GM19025 (cell line): ENCODE measurements around the gene SERINC2.
"Not testable (repeated sequence)": the region's sequence is repeated elsewhere in the genome, so short reads cannot be mapped to it uniquely, and the experiment has no call there.

ENCODE experiments used
- ATAC-seq: cut with Tn5 transposase; IDR thresholded peaks from one replicate; pipeline ENCODE4 v1.9.1; 2021; ENCODE audit warnings: mild to moderate bottlenecking, low read depth, moderate library complexity; ENCODE audit not compliant: unreplicated experiment

The SERINC2 gene

GRCh38 chr1:31453384-31454079 is 40.5 kb downstream of the SERINC2 start:
- ATAC-seq: no peak

DNA sequence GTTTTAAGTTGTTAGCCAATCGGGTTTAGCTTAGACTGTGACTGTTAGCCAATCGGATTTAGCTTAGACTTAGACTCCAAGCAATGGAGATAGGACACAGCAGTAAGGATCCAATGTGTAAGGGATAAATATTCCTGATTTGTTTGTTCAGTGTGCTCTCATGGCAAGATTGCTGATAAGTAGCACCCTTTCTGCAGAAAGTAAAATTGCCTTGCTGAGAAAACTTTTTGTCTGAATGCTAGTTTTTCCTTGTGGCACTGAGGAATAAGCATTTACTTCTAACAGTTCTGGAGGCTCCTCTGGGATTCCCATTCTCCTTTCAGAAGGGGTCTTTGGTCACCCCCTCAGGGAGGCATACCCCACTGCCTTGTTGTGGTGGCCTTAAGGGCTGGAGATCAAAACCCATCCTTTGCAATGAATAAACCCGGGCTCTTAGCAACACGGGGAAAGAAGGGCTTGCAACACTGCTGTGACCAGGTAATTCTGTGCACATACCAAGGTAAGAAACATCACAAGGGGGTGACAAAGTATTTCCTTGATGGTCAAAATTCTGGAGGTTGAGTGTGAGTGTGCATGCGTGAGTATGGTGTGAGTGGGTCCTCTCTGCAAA is 45.4 kb downstream of the SERINC2 start:
- ATAC-seq: no peak

DNA sequence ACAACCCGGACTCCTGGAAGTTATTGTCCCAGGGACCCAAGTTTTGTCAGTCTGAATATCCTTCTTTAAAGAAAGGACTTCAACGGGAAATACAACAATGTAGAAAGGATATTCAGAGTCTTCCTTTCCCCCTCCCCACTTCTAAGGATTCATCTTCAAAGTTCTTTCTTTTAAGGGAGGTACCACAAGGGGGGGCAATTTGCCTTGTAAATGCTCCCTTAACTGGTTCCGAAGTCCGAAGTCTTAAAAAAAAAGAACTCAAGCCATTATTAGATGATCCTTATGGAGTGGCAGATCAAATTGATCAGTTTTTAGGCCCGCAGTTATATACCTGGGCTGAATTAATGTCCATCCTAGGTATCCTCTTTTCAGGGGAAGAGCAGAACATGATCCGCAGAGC is 47.0 kb downstream of the SERINC2 start:
- no peak for ATAC-seq

DNA sequence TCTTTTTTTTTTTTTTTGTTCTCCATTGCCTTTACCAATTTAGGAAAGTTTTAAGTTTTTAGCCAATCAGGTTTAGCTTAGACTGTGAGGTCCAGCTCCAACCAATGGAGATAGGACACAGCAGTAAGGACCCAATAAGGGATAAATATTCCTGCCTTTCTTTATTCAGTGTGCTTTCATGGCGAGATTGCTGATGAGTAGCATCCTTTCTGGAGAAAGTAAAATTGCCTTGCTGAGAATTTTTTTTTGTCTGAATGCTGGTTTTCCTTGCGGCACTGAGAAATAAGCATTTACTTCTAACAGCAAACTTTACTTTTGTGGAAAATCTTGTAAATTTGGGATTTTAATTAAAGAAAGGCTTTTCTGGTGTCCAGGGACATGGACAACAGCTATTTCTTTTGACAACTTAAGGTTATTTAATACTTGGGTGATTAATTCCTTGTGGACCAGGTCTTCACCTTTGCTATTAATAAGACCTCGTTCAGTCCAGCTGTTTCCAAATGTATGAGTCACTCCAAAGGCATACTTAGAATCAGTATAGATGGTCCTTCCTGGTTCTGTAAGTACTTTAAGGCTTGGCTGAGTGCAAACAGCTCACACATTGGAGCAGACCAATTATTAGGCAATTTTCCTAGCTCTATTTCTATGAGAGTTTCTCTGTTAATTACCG is 54.1 kb downstream of the SERINC2 start:
- no peak for ATAC-seq

GRCh38 chr1:31470794-31471315 is 57.8 kb downstream of the SERINC2 start:
- no peak for ATAC-seq

DNA sequence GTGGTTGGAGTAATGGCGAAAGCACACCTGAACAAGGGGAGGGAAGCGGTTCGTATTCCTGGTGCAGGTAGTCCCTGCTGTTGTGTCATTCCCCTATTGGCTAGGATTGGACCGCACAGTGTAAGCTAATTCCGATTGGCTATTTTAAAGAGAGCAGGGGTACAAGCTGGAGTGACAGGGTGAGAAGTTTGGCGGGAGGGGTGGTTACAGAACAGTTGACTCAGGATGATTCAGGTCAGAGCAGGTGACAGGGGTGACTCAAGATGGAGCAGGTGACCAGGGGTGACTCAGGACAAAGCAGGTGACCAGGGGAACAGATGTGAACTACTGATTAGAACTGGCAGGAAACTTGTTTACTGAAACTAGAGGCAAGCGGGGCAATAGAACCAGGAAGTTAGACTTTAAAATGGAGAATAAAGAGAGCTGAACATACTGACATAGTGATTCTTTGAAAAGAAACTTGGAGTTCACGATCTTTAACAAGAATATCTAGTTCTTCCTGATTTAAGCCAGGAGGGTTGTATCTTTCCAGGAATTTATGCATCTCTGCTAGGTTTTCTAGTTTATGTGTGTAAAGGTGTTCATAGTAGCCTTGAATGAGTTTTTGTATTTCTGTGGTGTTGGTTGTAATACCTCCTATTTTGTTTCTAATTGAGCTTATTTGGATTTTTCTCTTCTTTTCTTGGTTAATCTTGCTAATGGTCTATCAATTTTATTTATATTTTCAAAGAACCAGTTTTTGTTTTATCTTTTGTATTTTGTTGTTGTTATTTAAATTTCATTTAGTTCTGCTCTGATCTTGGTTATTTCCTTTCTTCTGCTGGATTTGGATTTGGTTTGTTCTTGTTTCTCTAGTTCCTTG is 58.7 kb downstream of the SERINC2 start:
- not testable (repeated sequence) for ATAC-seq

DNA sequence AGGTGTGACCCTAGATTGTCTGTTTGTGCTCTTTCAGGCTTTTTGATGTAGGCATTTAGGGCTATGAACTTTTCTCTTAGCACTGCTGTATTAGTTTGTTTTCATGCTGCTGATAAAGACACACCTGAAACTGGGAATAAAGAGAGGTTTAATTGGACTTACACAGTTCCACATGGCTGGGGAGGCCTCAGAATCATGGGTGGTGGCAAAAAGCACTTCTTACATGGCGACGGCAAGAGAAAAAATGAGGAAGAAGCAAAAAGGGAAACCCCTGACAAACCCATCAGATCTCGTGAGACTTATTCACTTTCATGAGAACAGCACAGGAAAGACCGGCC is 59.3 kb downstream of the SERINC2 start:
- not testable (repeated sequence) for ATAC-seq

DNA sequence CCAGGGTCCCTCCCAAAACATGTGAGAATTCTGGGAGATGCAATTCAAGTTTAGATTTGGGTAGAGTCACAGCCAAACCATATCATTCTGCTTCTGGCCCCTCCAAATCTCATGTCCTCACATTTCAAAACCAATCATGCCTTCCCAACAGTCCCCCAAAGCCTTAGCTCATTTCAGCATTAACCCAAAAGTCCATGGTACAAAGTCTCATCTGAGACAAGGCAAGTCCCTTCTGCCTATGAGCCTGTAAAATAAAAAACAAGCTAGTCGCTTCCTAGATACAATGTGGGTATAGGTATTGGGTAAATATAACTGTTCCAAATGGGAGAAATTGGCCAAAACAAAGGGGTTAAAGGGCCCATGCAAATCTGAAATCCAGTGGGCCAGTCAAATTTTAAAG is 59.7 kb downstream of the SERINC2 start:
- not testable (repeated sequence) for ATAC-seq

- not testable (repeated sequence) for ATAC-seq
Measured at GRCh38 chr1:31473508-31473907, 60.5 kb downstream of the SERINC2 start.

GRCh38 chr1:31474567-31474966 is 61.6 kb downstream of the SERINC2 start:
- not testable (repeated sequence) for ATAC-seq

DNA sequence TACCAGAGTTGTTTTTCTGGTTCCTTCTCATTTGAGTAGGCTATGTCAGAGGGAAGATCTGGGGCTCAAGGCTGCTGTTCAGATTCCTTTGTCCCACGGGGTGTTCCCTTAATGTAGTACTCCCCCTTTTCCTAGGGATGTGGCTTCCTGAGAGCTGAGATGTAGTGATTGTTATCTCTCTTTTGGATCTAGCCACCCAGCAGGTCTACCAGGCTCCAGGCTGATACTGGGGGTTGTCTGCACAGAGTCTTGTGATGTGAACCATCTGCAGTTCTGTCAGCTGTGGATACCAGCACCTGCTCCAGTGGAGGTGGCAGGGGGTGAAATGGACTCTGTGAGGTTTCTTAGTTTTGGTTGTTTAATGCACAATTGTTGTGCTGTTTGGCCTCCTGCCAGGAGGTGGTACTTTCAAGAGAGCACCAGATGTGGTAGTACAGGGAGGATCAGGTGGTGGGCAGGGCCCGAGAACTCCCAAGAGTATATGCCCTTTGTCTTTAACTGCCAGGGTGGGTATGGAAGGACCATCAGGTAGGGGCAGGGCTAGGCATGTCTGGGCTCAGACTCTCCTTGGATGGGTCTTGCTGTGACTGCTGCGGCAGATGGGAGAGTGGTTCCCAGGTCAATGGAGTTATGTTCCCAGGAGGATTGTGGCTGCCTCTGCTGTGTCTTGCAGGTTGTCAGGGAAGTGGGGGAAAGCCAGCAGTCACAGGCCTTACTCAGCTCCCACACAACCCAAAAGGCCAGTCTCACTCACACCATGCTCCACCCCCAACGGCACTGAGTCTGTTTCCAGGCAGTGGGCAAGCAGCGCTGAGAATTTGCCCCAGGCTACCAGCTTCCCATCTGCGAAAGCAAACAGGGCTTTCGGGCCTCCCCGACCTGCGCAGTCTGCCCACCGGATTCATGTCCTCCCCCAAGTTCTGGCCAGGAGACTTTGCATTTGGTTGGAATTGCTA is 64.2 kb downstream of the SERINC2 start:
- ATAC-seq: peak; percentile 80

DNA sequence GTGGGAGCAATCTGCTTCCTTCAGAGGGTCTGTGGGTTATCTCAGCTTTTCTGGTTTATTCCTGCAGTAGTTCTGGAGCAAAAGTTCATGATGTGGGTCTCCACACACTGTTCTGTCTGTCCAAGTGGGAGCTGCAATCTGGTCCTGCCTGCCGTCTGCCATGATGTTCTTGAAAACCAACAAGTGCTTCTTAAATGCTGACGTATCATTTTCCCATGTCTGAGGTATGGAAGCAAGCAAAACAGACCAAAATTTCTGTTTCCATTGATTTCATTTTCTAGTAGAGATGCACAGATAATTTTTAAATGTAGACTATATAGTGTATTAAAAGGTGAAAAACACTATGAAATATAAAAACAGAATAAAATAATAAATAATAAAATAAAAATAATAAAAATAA is 65.2 kb downstream of the SERINC2 start:
- no peak for ATAC-seq

- ATAC-seq: no peak
Measured at GRCh38 chr1:31479811-31480210, 66.8 kb downstream of the SERINC2 start.

GRCh38 chr1:31480426-31480825 is 67.4 kb downstream of the SERINC2 start:
- not testable (repeated sequence) for ATAC-seq

GRCh38 chr1:31482482-31483011 is 69.5 kb downstream of the SERINC2 start:
- peak; percentile 20 for ATAC-seq

DNA sequence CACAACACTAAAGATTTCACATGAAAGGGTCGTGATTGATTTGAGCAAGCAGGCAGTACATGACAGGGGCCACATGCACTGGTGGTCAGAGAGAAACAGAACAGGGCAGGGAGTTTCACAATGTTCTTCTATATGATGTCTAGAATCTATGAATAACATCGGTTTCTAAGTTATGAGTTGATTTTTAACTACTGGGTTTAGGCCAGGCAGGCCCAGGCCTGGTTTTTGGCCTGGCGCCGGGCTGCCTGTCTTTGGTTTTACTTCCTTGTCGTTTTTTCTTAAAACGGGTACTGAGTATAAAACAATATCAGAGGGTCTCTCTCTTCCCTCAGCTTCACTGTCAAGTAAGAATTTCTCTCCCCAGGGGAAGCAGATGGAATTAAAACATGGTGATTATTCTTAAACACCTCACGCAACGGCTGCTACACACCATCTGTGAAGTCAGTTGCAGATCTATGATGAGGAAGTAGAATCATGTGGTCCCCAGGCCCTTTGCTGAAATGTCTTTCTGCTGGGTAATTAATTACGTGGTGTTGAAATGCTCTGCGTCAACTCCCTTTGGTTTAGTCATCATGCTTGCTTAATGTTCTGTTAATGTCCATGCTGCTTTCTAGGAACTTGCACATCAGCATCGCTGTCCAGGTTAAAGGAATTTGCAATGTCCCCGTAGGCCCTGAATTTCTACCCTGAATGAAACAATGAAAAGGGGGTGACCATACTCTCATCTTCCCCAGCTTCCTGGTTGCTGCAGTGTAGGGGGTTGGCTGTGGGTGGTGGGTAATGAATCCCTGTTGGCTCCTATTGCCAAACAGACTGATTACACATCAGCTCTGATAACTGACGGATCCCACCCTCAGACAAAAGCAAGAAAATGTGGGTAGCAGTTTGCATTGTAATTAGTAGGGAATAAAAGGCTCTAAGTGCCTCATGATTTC is 70.3 kb downstream of the SERINC2 start:
- peak; percentile 82 for ATAC-seq
